GM18907 (cell line): ENCODE measurements around the gene MARK2.
"Not testable (repeated sequence)": the region's sequence is repeated elsewhere in the genome, so short reads cannot be mapped to it uniquely, and the experiment has no call there.

Experiments
- ATAC-seq: cut with Tn5 transposase; IDR thresholded peaks from one replicate; pipeline ENCODE4 v1.9.1; 2021; ENCODE audit warnings: mild to moderate bottlenecking, moderate library complexity; ENCODE audit not compliant: unreplicated experiment

The MARK2 gene

GRCh38 chr11:63838678-63839507 lies at the start of gene MARK2:
MARK2 (plus strand) TSS chr11:63839110; CDS start chr11:63839507, 397 bp downstream.
- peak; percentile 83 for ATAC-seq

GRCh38 chr11:63791495-63792167 lies 47.3 kb upstream of the MARK2 start:
- ATAC-seq: no peak

- no peak for ATAC-seq
These were observed 45.7 kb upstream of the MARK2 start for GRCh38 chr11:63793161-63793560.

- ATAC-seq: no peak
These were observed 43.8 kb upstream of the MARK2 start for GRCh38 chr11:63795066-63795465.

- ATAC-seq: no peak
These were observed 38.0 kb upstream of the MARK2 start for GRCh38 chr11:63800921-63801320.

GRCh38 chr11:63802637-63803414 lies 36.1 kb upstream of the MARK2 start:
- ATAC-seq: no peak

GRCh38 chr11:63804259-63804658 lies 34.7 kb upstream of the MARK2 start:
- ATAC-seq: no peak

GRCh38 chr11:63805844-63806415 lies 33.0 kb upstream of the MARK2 start:
- ATAC-seq: no peak

- not testable (repeated sequence) for ATAC-seq
These were observed 28.5 kb upstream of the MARK2 start for GRCh38 chr11:63810383-63810782.

- no peak for ATAC-seq
These were observed 27.4 kb upstream of the MARK2 start for GRCh38 chr11:63811522-63811921.

GRCh38 chr11:63813035-63813562 lies 25.8 kb upstream of the MARK2 start, which contains the start of gene SPINDOC:
SPINDOC (plus strand) TSS chr11:63813456; CDS start chr11:63813687, 231 bp downstream.
- ATAC-seq: peak; percentile 82

- ATAC-seq: peak; percentile 47
These were observed 25.1 kb upstream of the MARK2 start for GRCh38 chr11:63813563-63814382.

GRCh38 chr11:63814383-63814736 lies 24.6 kb upstream of the MARK2 start:
- ATAC-seq: no peak

GRCh38 chr11:63816166-63816565 lies 22.7 kb upstream of the MARK2 start:
- ATAC-seq: no peak

GRCh38 chr11:63816732-63817131 lies 22.2 kb upstream of the MARK2 start:
- no peak for ATAC-seq

- no peak for ATAC-seq
These were observed 21.0 kb upstream of the MARK2 start for GRCh38 chr11:63817758-63818498.

GRCh38 chr11:63818609-63819008 lies 20.3 kb upstream of the MARK2 start:
- no peak for ATAC-seq

- ATAC-seq: no peak
These were observed 17.5 kb upstream of the MARK2 start for GRCh38 chr11:63821411-63821810.

- ATAC-seq: no peak
These were observed 12.3 kb upstream of the MARK2 start for GRCh38 chr11:63826471-63827190.
